ENCODE results near the gene USH2A.

DNA sequence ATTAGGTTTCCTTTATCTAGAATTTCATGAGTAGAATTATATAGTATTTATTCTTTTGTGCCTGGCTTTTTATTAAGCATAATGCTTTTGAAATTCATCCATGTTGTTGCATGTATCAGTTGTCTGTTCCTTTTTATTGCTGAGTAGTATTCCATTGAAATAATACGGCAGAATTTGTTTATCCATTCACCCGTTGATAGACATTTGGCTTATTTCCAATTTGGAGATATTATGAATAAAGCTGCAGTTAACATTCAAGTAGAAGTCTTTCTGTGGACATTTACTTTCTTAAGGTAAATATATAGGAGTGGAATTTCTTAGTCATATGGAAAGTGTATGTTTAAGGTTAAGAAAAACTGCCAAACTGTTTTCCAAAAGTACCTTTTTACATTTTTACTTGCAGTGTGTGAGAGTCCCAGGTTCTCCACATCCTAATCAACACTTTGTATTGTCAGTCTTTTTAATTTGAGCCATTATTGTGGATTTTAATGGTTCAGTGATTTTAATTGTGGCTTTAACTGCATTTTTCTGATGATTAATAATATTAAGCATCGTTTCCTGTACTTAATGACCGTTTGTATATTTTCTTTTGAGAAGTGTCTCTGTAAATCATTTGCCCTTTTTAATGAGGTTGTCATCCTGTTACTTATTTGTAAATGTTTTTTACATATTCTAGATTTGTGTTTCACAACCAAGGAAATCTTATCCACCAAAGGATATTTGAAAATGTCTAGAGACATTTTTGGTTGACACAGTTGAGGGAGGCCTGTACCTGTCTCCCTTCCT is 833.4 kb downstream of the USH2A start:
- TF ChIP-seq RAD21 (IDR thresholded peaks at IDR 0.05; ENCODE audit: low read length) (no peak), ZBTB33 (IDR thresholded peaks at IDR 0.05; ENCODE audit: borderline replicate concordance, low read depth) (no peak), CTCF (IDR thresholded peaks at IDR 0.05) (no peak), EZH2phosphoT487 (IDR thresholded peaks at IDR 0.05; ENCODE audit: borderline replicate concordance, low read depth) (no peak), ELF1 (IDR thresholded peaks at IDR 0.05) (no peak), POLR2AphosphoS5 (IDR thresholded peaks at IDR 0.05; ENCODE audit: low read depth, low read length) (no peak), REST (IDR thresholded peaks at IDR 0.05; ENCODE audit: low read depth, low read length) (no peak), MAX (IDR thresholded peaks at IDR 0.05; ENCODE audit: low read depth) (no peak), TAF1 (IDR thresholded peaks at IDR 0.05; ENCODE audit: borderline replicate concordance, low read depth, low read length) (no peak), TCF12 (IDR thresholded peaks at IDR 0.05) (no peak), GATA2 (CRISPR knock-in tag; IDR thresholded peaks at IDR 0.05) (no peak), SIN3A (IDR thresholded peaks at IDR 0.05; ENCODE audit: borderline replicate concordance, low read depth, low read length) (no peak)
